ENCODE data around the gene PNPLA2.

PNPLA2 gene

GRCh38 chr11:856397-856796 is 37.7 kb downstream of the PNPLA2 start:
- DNase-seq (ENCODE audit: low read depth in 2 of 2, low spot score in 1 of 2): no peak

GRCh38 chr11:858053-858761 is 39.5 kb downstream of the PNPLA2 start:
- DNase-seq (ENCODE audit: low read depth in 2 of 2, low spot score in 1 of 2): no peak

GRCh38 chr11:858762-859339 is 40.1 kb downstream of the PNPLA2 start:
- DNase-seq (ENCODE audit: low read depth in 2 of 2, low spot score in 1 of 2): no peak

- no peak for DNase-seq (ENCODE audit: low read depth in 2 of 2, low spot score in 1 of 2)
These were observed 40.8 kb downstream of the PNPLA2 start for GRCh38 chr11:859394-860131.

GRCh38 chr11:860234-861104 is 41.8 kb downstream of the PNPLA2 start:
- DNase-seq (ENCODE audit: low read depth in 2 of 2, low spot score in 1 of 2): no peak

GRCh38 chr11:861105-861479 is 42.4 kb downstream of the PNPLA2 start:
- no peak for DNase-seq (ENCODE audit: low read depth in 2 of 2, low spot score in 1 of 2)

- DNase-seq (ENCODE audit: low read depth in 2 of 2, low spot score in 1 of 2): no peak
These were observed 43.5 kb downstream of the PNPLA2 start for GRCh38 chr11:862081-862661.

- DNase-seq (ENCODE audit: low read depth in 2 of 2, low spot score in 1 of 2): no peak
These were observed 43.9 kb downstream of the PNPLA2 start for GRCh38 chr11:862696-863022.

GRCh38 chr11:863023-863909 is 44.6 kb downstream of the PNPLA2 start:
- DNase-seq (ENCODE audit: low read depth in 2 of 2, low spot score in 1 of 2): no peak

- DNase-seq (ENCODE audit: low read depth in 2 of 2, low spot score in 1 of 2): no peak
These were observed 45.5 kb downstream of the PNPLA2 start for GRCh38 chr11:863910-864827.

- DNase-seq (ENCODE audit: low read depth in 2 of 2, low spot score in 1 of 2): no peak
These were observed 46.2 kb downstream of the PNPLA2 start for GRCh38 chr11:864898-865297.

GRCh38 chr11:865462-866430 is 47.0 kb downstream of the PNPLA2 start:
- DNase-seq (ENCODE audit: low read depth in 2 of 2, low spot score in 1 of 2): no peak

- DNase-seq (ENCODE audit: low read depth in 2 of 2, low spot score in 1 of 2): no peak
These were observed 47.8 kb downstream of the PNPLA2 start for GRCh38 chr11:866481-866880.

GRCh38 chr11:867856-868358 is 49.2 kb downstream of the PNPLA2 start:
- DNase-seq (ENCODE audit: low read depth in 2 of 2, low spot score in 1 of 2): no peak

- no peak for DNase-seq (ENCODE audit: low read depth in 2 of 2, low spot score in 1 of 2)
These were observed 49.7 kb downstream of the PNPLA2 start for GRCh38 chr11:868394-868793.

- no peak for DNase-seq (ENCODE audit: low read depth in 2 of 2, low spot score in 1 of 2)
These were observed 50.1 kb downstream of the PNPLA2 start for GRCh38 chr11:868802-869201.

- no peak for DNase-seq (ENCODE audit: low read depth in 2 of 2, low spot score in 1 of 2)
These were observed 50.8 kb downstream of the PNPLA2 start for GRCh38 chr11:869399-870126.

Data from stimulated activated CD8-positive, alpha-beta memory T cell treated with anti-CD3 and anti-CD28 coated beads, Interleukin-4, amount 100 ng/mL, for 1 hour (primary cell).